ENCODE measurements around the gene TRMT10B. TPM values are rescaled to one million over a fixed set of nuclear protein-coding genes. Genes with fewer than 3 reads are reported as not detected.

The TRMT10B gene
- total RNA-seq, 1 experiment from 2014 or later: 5.7 TPM

GRCh38 chr9:37811906-37812476 lies 58.4 kb downstream of the TRMT10B start:
- Mint-ChIP-seq H3K4me3 (no peak overlapping the region), H3K36me3 (ENCODE audit: insufficient read depth in 1 of 3, low read depth in 3 of 3) (no peaks in the 10 kb centered on the region; a peak in 1 of 7 replicates), H3K27ac (0 out of 7 replicates have a peak overlapping the region, but pooled peaks of 1 of the 3 experiments have one; percentile 3), H3K4me1 (no peaks in the 10 kb centered on the region), H3K27me3 (ENCODE audit: low read depth) (no peaks in the 10 kb centered on the region), H3K9me3 (no peaks in the 10 kb centered on the region)
- Histone ChIP-seq H2BK15ac (ENCODE audit: low read depth, low read length) (no peak overlapping the region), H3K27ac (ENCODE audit: insufficient read length, low read depth, low read length) (no peak overlapping the region), H3K4me2 (ENCODE audit: insufficient read depth, insufficient read length, low read length) (no peak overlapping the region), H2BK20ac (ENCODE audit: low read depth, low read length, poor library complexity, severe bottlenecking) (no peak overlapping the region), H3T11ph (ENCODE audit: low read length) (no peak overlapping the region), H3K18ac (ENCODE audit: insufficient read length, low read depth, low read length) (no peak overlapping the region), H3K4ac (ENCODE audit: low read depth, low read length) (no peak overlapping the region), H4K8ac (replicated peaks; ENCODE audit: insufficient read length, low read depth, low read length) (no peak overlapping the region), H4K5ac (ENCODE audit: insufficient read length, low read depth, low read length) (no peak overlapping the region), H3K14ac (ENCODE audit: insufficient read depth, low read length) (no peak overlapping the region), H4K91ac (ENCODE audit: insufficient read length, low read depth, low read length) (no peak overlapping the region), H2AK5ac (ENCODE audit: insufficient read length, low read length) (no peak overlapping the region), H3K27me3 (ENCODE audit: insufficient read depth, low read length) (no peaks in the 10 kb centered on the region), H4K20me1 (ENCODE audit: control insufficient read depth, insufficient read depth, insufficient read length) (no peaks in the 10 kb centered on the region), H3K79me1 (ENCODE audit: insufficient read depth, low read depth, low read length, poor library complexity, severe bottlenecking) (peaks cover 2% of the 10 kb centered on the region), H3K9me3 (ENCODE audit: control insufficient read depth, low read depth, low read length) (no peaks in the 10 kb centered on the region), H3K4me1 (ENCODE audit: insufficient read depth, low read length) (no peaks in the 10 kb centered on the region), H3K23ac (ENCODE audit: insufficient read length, low read depth, low read length) (no peak overlapping the region), H2BK12ac (ENCODE audit: insufficient read length, low read depth, low read length) (no peak overlapping the region), H2AFZ (ENCODE audit: low read length) (no peak overlapping the region), H3K23me2 (ENCODE audit: insufficient read length, low read depth, low read length, poor library complexity, severe bottlenecking) (no peaks in the 10 kb centered on the region), H3K79me2 (ENCODE audit: insufficient read depth, low read length) (no peaks in the 10 kb centered on the region; the same call in 1 of the 2 replicates), H3K56ac (ENCODE audit: insufficient read length, low read depth, low read length) (no peak overlapping the region), H2BK5ac (ENCODE audit: insufficient read length, low read length) (no peak overlapping the region), H3K9ac (ENCODE audit: extremely low read depth, insufficient read length, low read length) (no peak overlapping the region), H2BK120ac (ENCODE audit: low read depth, low read length, poor library complexity, severe bottlenecking) (no peak overlapping the region)
- no peak for TF ChIP-seq CTCF (conservative IDR thresholded peaks at IDR 0.05)
- DNase-seq: no peak
- no CpG with 5 or more reads among the region's 6 CpGs for WGBS (ENCODE audit: extremely low coverage, insufficient read length, low lambda C conversion rate)
